Keratinocyte (primary cell): ENCODE results near the gene TMPRSS11F. TPM values are rescaled to one million over a fixed set of nuclear protein-coding genes. Genes with fewer than 3 reads are reported as not detected.

ENCODE experiments used
- DNase-seq: peaks from one replicate; pipeline ENCODE4 v3.0.0-alpha.2; 2011; ENCODE audit warnings: low read depth, missing footprints, low spot score
- FAIRE-seq: peaks from 2 replicates; lab custom pipeline; 2011; peaks lifted over from hg19 to GRCh38; lab: Jason Lieb, UNC
- H2AFZ ChIP-seq: 2 replicates; pipeline ENCODE4 v1.6.0; 2012; ENCODE audit warnings: low read length, control low read depth, inconsistent platforms; ENCODE audit not compliant: control insufficient read depth
- H3K27ac ChIP-seq: 2 replicates; pipeline ENCODE4 v1.5.1; 2011; ENCODE audit warnings: low read length; ENCODE audit not compliant: control insufficient read depth, insufficient read depth
- H3K27me3 ChIP-seq: 3 replicates; pipeline ENCODE4 v1.6.0; 2011; ENCODE audit warnings: low read length; ENCODE audit not compliant: control insufficient read depth, insufficient read depth; ENCODE audit errors: extremely low read depth
- H3K36me3 ChIP-seq, 2 experiments: 2 replicates in 1 of 2; 3 replicates in 1 of 2; pipeline ENCODE4 v1.5.1; 2011; ENCODE audit warnings: low read length in 2 of 2, mild to moderate bottlenecking in 1 of 2; ENCODE audit not compliant: control insufficient read depth in 2 of 2, insufficient read depth in 2 of 2; ENCODE audit errors: extremely low read depth in 1 of 2
- H3K4me1 ChIP-seq: 3 replicates; pipeline ENCODE4 v1.5.1; 2011; ENCODE audit warnings: low read length; ENCODE audit not compliant: control insufficient read depth, insufficient read depth; ENCODE audit errors: extremely low read depth
- H3K4me2 ChIP-seq: 3 replicates; pipeline ENCODE4 v1.6.0; 2011; ENCODE audit warnings: low read depth, low read length; ENCODE audit not compliant: control insufficient read depth, insufficient read depth; ENCODE audit errors: extremely low read depth
- H3K4me3 ChIP-seq, 3 experiments: fragments of 200-600 bp in 1 of 3; sonication (generic) in 1 of 3; 2 replicates in 2 of 3; 3 replicates in 1 of 3; pipeline ENCODE4 v1.5.1; 2011 to 2016; ENCODE audit warnings: low read length in 3 of 3, mild to moderate bottlenecking in 3 of 3, control low read depth in 2 of 3, inconsistent platforms in 1 of 3, low read depth in 1 of 3, mixed read lengths in 1 of 3, mixed run types in 1 of 3, moderate library complexity in 1 of 3; ENCODE audit not compliant: control insufficient read depth in 2 of 3, insufficient read depth in 2 of 3; ENCODE audit errors: extremely low read depth in 1 of 3
- H3K79me2 ChIP-seq: 2 replicates; pipeline ENCODE4 v1.6.0; 2012; ENCODE audit warnings: low read length; ENCODE audit not compliant: control insufficient read depth, insufficient read depth
- H3K9ac ChIP-seq: 3 replicates; pipeline ENCODE4 v1.6.0; 2011; ENCODE audit warnings: low read length; ENCODE audit not compliant: control insufficient read depth, insufficient read depth; ENCODE audit errors: extremely low read depth
- H3K9me1 ChIP-seq: 3 replicates; pipeline ENCODE4 v1.6.0; 2011; ENCODE audit warnings: low read length; ENCODE audit not compliant: control insufficient read depth, insufficient read depth; ENCODE audit errors: extremely low read depth
- H3K9me3 ChIP-seq: 2 replicates; pipeline ENCODE4 v1.5.1; 2012; ENCODE audit warnings: low read depth, low read length; ENCODE audit not compliant: control insufficient read depth
- H4K20me1 ChIP-seq: 3 replicates; pipeline ENCODE4 v1.6.0; 2011; ENCODE audit warnings: low read length; ENCODE audit not compliant: control insufficient read depth, insufficient read depth; ENCODE audit errors: extremely low read depth
- CTCF ChIP-seq, 3 experiments: IDR thresholded peaks in 1 of 3; conservative IDR thresholded peaks in 1 of 3; optimal IDR thresholded peaks in 1 of 3; 2 replicates in 2 of 3; 3 replicates in 1 of 3; pipeline versions ENCODE3 to v1.5.1; 2011; ENCODE audit warnings: low read length in 3 of 3, mild to moderate bottlenecking in 3 of 3, moderate library complexity in 2 of 3, control low read depth in 1 of 3, inconsistent platforms in 1 of 3; ENCODE audit not compliant: insufficient read depth in 2 of 3; ENCODE audit errors: extremely low read depth in 1 of 3
- EZH2 ChIP-seq: IDR thresholded peaks from one replicate; pipeline ENCODE4 v1.6.1; 2012; ENCODE audit warnings: inconsistent platforms, mild to moderate bottlenecking, low read length, moderate library complexity
- dilution Hi-C: fragments of 300-500 bp; cut with MboI; formaldehyde crosslinking; loops from one replicate; pipeline ENCODE4 v1.7.0; 2020; ENCODE audit warnings: low sequenced_read_pairs; ENCODE audit not compliant: extremely low pct_ligation_motif_present
- polyA plus RNA-seq, 5 experiments: library from polyadenylated mRNA; depleted of rRNA in 3 of 5; stranded (reverse) in 3 of 5; stranded (forward) in 1 of 5; unstranded in 1 of 5; fragments of >200 nt; gene quantifications; 1 replicate in 1 of 5; 2 replicates in 3 of 5; 3 replicates in 1 of 5; pipeline versions ENCODE4 v1.2.1 to v1.2.3, GENCODE V29; 2011 to 2012; ENCODE audit warnings: missing spikeins in 2 of 5, low read depth in 1 of 5, low replicate concordance in 1 of 5

TMPRSS11F gene
- polyA plus RNA-seq, 1 donor (not counting 4 experiments of a cell fraction or from before 2014, with no cell fraction given): 1.2 TPM

DNA sequence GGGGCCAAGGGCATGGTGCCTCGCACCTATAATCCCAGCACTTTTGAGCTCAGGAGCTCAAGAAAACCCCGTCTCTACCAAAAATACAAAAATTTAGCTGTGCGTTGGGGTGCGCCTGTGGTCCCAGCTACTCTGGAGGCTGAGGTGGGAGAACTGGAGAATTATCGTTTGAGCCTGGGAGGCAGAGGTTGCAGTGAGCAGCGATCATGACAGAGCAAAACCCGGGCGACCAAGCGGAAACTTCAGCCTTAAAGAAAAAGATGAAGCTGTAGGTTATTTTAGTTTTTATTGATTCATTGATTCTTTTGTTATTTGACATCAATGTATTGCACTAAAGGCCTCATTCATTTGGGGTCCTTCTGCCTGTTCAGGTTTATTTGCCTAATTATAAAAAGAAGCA is 5.4 kb downstream of the TMPRSS11F start:
- Histone ChIP-seq H2AFZ (no peak overlapping the region), H3K79me2 (no peaks in the 10 kb centered on the region), H3K27me3 (no peaks in the 10 kb centered on the region), H3K4me3 (no peak overlapping the region), H3K9ac (no peak overlapping the region), H3K9me1 (no peaks in the 10 kb centered on the region), H3K36me3 (no peaks in the 10 kb centered on the region), H3K4me2 (no peak overlapping the region), H3K9me3 (no peaks in the 10 kb centered on the region), H3K27ac (no peak overlapping the region), H3K4me1 (peaks cover under 1% of the 10 kb centered on the region), H4K20me1 (no peaks in the 10 kb centered on the region)
- DNase-seq (no peak), FAIRE-seq (no peak)
- dilution Hi-C loops: no loop called here
- no peak for TF ChIP-seq EZH2
- no peak for TF ChIP-seq CTCF (optimal IDR thresholded peaks at IDR 0.05 in 1 of 3, IDR thresholded peaks at IDR 0.05 in 1 of 3, conservative IDR thresholded peaks at IDR 0.05 in 1 of 3; ENCODE audit: extremely low read depth in 1 of 3, insufficient read depth in 2 of 3, low read length in 3 of 3)

DNA sequence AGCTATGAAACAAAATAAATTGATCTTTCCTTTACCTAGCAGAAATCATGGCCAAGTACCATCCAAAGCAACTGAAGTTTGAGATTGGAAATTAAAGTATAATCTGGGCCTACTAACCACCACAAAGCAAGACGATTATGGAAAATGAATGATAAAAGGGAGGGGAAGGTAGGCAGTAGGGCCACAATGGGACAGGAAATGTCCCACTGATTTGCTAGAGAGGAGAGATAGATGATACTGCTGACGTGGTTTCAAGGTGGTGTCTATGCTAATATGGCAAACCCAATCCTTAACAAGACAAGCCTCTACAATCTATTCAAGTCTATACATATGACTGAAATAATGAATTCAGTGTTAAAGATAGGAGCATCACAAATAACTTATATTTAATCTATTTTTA is 6.1 kb downstream of the TMPRSS11F start:
- TF ChIP-seq EZH2: no peak
- no peak for TF ChIP-seq CTCF (optimal IDR thresholded peaks at IDR 0.05 in 1 of 3, IDR thresholded peaks at IDR 0.05 in 1 of 3, conservative IDR thresholded peaks at IDR 0.05 in 1 of 3; ENCODE audit: extremely low read depth in 1 of 3, insufficient read depth in 2 of 3, low read length in 3 of 3)
- Histone ChIP-seq H3K79me2 (no peaks in the 10 kb centered on the region), H2AFZ (peak overlapping the region; percentile 32), H3K9me3 (no peaks in the 10 kb centered on the region), H4K20me1 (no peaks in the 10 kb centered on the region), H3K9me1 (no peaks in the 10 kb centered on the region), H3K27me3 (no peaks in the 10 kb centered on the region), H3K4me3 (no peak overlapping the region), H3K4me2 (no peak overlapping the region), H3K36me3 (no peaks in the 10 kb centered on the region), H3K4me1 (no peaks in the 10 kb centered on the region), H3K9ac (no peak overlapping the region), H3K27ac (no peak overlapping the region)
- dilution Hi-C loops: no loop called here
- no peak for FAIRE-seq
- DNase-seq: no peak
